Measurements from ENCODE around the gene PDCD7. TPM values are rescaled to one million over a fixed set of nuclear protein-coding genes. Genes with fewer than 3 reads are reported as not detected.

The PDCD7 gene
- total RNA-seq, 4 donors from 2014 or later, result 12.4 to 22.1 (median 16.3) TPM

GRCh38 chr15:65134538-65134937 is 930 bp upstream of the PDCD7 start:
- H3K4me1 ChIP-seq, result peaks cover 18 to 27% (median 24%) of the 10 kb centered on the region in 4 donors
- peak overlapping the region in 1 of 4 donors; percentile 91 for H3K4me3 ChIP-seq
- intact Hi-C loops (cut with DNase I; ENCODE audit: low total_unique reads), result no loop called here
- no peak overlapping the region for H3K27ac ChIP-seq
- in situ Hi-C loops (cut with MboI; ENCODE audit: low pct_ligation_motif_present in 1 of 4, low pct_unique_long_range_greater_than_20kb in 1 of 4, low sequenced_read_pairs in 3 of 4), result no loop called here
- DNase-seq, result no peak
- H3K27me3 ChIP-seq, result no peaks in the 10 kb centered on the region
- 89 to 92% methylated on average over 3 to 8 of the region's 8 CpGs for WGBS, 2 donors (ENCODE audit: low coverage in 1 of 2)
- H3K36me3 ChIP-seq, result no peaks in the 10 kb centered on the region
- TF ChIP-seq POLR2A (IDR thresholded peaks at IDR 0.05), result no peak
- TF ChIP-seq CTCF (IDR thresholded peaks at IDR 0.05), result no peak
- no peaks in the 10 kb centered on the region for H3K9me3 ChIP-seq

- peak in 1 of 3 donors; percentile 34 for TF ChIP-seq POLR2AphosphoS5 (IDR thresholded peaks at IDR 0.05)
- no peak for TF ChIP-seq EP300 (IDR thresholded peaks at IDR 0.05; ENCODE audit: low read depth)
- no peak for TF ChIP-seq POLR2A (IDR thresholded peaks at IDR 0.05)
- no peak for TF ChIP-seq CTCF (IDR thresholded peaks at IDR 0.05)
- Histone ChIP-seq H3K27me3 (no peaks in the 10 kb centered on the region), H3K36me3 (peaks cover 0 to 13% (median 5%) of the 10 kb centered on the region in 4 donors), H3K4me1 (peaks cover 18 to 27% (median 24%) of the 10 kb centered on the region in 4 donors), H3K9me3 (no peaks in the 10 kb centered on the region), H3K4me3 (peak overlapping the region; percentile 65 to 95 (median 90)), H3K27ac (peak overlapping the region; percentile 90 to 94 (median 92))
- 1% methylated on average over 49 of the region's 93 CpGs; no CpG with 5 or more reads in 1 of the 2 donors for WGBS, 2 donors (ENCODE audit: low coverage in 1 of 2)
- peak; percentile 44 for DNase-seq
- in situ Hi-C loops (cut with MboI; ENCODE audit: low pct_ligation_motif_present in 1 of 4, low pct_unique_long_range_greater_than_20kb in 1 of 4, low sequenced_read_pairs in 3 of 4), result no loop called here
- intact Hi-C loops (cut with DNase I; ENCODE audit: low total_unique reads), result no loop called here
Measured at GRCh38 chr15:65132878-65133547, 595 bp downstream of the PDCD7 start.

GRCh38 chr15:65130941-65131340 is 2.7 kb downstream of the PDCD7 start:
- Histone ChIP-seq H3K27ac (no peak overlapping the region), H3K4me1 (peaks cover 18 to 27% (median 24%) of the 10 kb centered on the region in 4 donors), H3K4me3 (no peak overlapping the region), H3K9me3 (no peaks in the 10 kb centered on the region), H3K36me3 (peaks cover 0 to 27% (median 8%) of the 10 kb centered on the region in 4 donors), H3K27me3 (no peaks in the 10 kb centered on the region)
- in situ Hi-C loops (cut with MboI; ENCODE audit: low pct_ligation_motif_present in 1 of 4, low pct_unique_long_range_greater_than_20kb in 1 of 4, low sequenced_read_pairs in 3 of 4) (no loop called here), intact Hi-C loops (cut with DNase I; ENCODE audit: low total_unique reads) (no loop called here)
- DNase-seq, result no peak
- WGBS, 2 donors (ENCODE audit: low coverage in 1 of 2), result 83% methylated on average over 1 to 5 of the region's 5 CpGs
- no peak for TF ChIP-seq EP300 (IDR thresholded peaks at IDR 0.05; ENCODE audit: low read depth)
- TF ChIP-seq POLR2A (IDR thresholded peaks at IDR 0.05), result no peak

GRCh38 chr15:65115542-65115941 is 18.1 kb downstream of the PDCD7 start:
- in situ Hi-C loops (cut with MboI; ENCODE audit: low pct_ligation_motif_present in 1 of 4, low pct_unique_long_range_greater_than_20kb in 1 of 4, low sequenced_read_pairs in 3 of 4), result no loop called here
- 73 to 76% methylated on average over 5 of the region's 5 CpGs for WGBS, 2 donors (ENCODE audit: low coverage in 1 of 2)
- intact Hi-C loops (cut with DNase I; ENCODE audit: low total_unique reads), result no loop called here
- no peak overlapping the region for H3K4me3 ChIP-seq
- no peak for TF ChIP-seq POLR2A (IDR thresholded peaks at IDR 0.05)
- H3K27ac ChIP-seq, result no peak overlapping the region
- no peak for DNase-seq
- peaks cover 0 to 37% (median 13%) of the 10 kb centered on the region in 4 donors for H3K36me3 ChIP-seq
- no peaks in the 10 kb centered on the region for H3K27me3 ChIP-seq
- H3K4me1 ChIP-seq, result no peaks in the 10 kb centered on the region
- H3K9me3 ChIP-seq, result no peaks in the 10 kb centered on the region

GRCh38 chr15:65115086-65115485 is 18.5 kb downstream of the PDCD7 start, which contains the start of gene UBAP1L:
TSS of gene UBAP1L (minus strand) at chr15:65115200. CDS start at chr15:65106215, 8,985 bp downstream.
- Histone ChIP-seq H3K4me3 (no peak within 1 kb of the TSS), H3K36me3 (peaks cover 0 to 37% (median 13%) of the 10 kb centered on the region in 4 donors), H3K27ac (no peak within 1 kb of the TSS), H3K9me3 (no peaks in the 10 kb centered on the region), H3K4me1 (no peaks in the 10 kb centered on the region), H3K27me3 (no peaks in the 10 kb centered on the region)
- in situ Hi-C loops (cut with MboI; ENCODE audit: low pct_ligation_motif_present in 1 of 4, low pct_unique_long_range_greater_than_20kb in 1 of 4, low sequenced_read_pairs in 3 of 4) (no loop called here), intact Hi-C loops (cut with DNase I; ENCODE audit: low total_unique reads) (no loop called here)
- no peak for DNase-seq
- no peak for TF ChIP-seq EP300 (IDR thresholded peaks at IDR 0.05; ENCODE audit: low read depth)
- no peak for TF ChIP-seq POLR2AphosphoS5 (IDR thresholded peaks at IDR 0.05)
- TF ChIP-seq CTCF (IDR thresholded peaks at IDR 0.05), result no peak
- TF ChIP-seq POLR2A (IDR thresholded peaks at IDR 0.05), result no peak
- 68 to 81% methylated on average over 2 of the region's 2 CpGs for WGBS, 2 donors (ENCODE audit: low coverage in 1 of 2)

Measured in transverse colon (tissue), 4 donors.